IPS-NIHi7 (cell line): ENCODE results near the gene SELENOS.

Experiments used
- DNase-seq: peaks from one replicate; pipeline ENCODE4 v3.0.0; 2012; ENCODE audit warnings: mixed read lengths; ENCODE audit errors: extremely low spot score

Gene SELENOS

DNA sequence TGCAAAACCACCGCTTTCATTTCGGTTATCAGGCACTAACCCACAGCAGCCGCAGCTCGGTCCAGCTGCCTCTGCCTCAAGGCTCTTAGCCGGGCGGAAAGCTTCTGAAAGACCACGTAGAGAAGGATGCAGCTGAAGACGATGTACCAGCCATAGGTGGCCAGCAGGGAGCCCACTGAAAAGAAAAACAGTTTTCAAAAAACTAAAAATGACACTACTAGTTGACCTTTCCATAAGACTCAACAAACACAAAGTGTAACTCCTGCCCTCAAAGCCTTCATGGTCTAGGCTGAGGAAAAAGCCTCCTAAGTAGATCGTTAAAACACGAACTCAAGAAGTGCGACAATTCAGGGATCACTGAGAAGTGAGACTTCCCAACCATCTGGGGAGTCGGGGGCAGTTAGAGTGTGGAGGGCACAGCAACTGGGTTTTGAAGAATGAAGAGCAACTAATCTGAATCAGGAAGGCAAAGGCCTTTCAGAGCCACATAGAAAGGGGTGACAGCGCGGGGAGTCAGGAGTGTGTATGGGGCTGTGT, 716 bp downstream of the SELENOS start:
- DNase-seq, result no peak

GRCh38 chr15:101275018-101275417, 2.3 kb downstream of the SELENOS start:
- no peak for DNase-seq

DNA sequence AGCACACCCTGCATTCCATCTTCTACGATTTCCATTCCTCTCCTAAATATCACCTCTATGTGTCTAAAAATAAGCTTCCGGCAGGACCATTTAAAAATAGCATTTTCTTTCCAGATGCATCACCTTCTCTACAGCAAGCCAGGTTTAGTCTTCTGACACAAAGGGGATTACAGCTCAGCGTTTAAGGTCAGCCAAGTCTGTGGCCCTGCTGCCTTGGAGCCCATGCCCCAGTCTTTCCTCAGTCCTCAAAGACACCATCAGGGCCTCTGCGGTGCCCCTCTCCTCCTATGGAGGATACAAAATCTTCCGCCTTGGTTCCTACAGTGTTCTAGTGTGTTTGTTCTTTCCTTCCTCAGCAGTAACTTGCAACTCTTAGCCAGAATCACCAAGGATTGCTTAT, 3.8 kb downstream of the SELENOS start:
- no peak for DNase-seq

GRCh38 chr15:101272584-101272983, 4.7 kb downstream of the SELENOS start:
- no peak for DNase-seq

DNA sequence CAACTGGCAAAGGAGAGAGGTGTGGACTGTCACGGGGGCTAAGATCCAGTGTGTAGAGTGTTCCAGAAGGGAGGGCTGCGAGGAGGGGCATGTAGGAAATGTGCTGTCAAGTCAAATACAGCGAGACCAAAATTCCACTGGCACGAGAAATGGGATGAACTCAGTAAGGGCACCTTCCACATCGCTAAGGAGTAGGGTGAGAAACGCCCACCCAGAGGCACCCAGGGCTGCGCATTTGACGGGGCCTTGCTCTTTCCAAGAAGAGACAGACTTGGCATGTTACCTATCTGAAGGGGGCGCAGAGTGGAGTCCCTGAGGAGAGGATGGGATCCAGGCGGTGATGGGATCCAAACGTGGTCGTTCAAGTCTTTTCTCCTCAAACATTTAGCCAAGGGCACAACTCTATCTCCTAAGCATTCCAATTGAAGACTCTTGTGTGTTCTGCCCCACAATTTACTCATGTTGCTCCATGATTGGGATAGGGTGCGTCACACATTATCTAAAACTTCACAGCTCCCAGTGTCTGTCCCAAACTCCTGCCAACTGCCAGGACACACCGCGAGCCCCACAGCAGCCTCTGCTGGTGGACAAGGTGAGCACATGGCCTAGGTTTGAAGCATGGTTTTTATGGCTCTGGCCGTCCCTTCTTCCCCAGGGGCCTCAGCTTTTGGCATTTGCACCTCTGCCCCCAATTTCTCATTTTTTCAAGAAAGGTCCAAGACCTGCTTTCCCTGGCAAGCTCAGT, 7.6 kb downstream of the SELENOS start:
- DNase-seq, result no peak

- peak; percentile 64 for DNase-seq
Observed at GRCh38 chr15:101267320-101268104, 9.8 kb downstream of the SELENOS start.

DNA sequence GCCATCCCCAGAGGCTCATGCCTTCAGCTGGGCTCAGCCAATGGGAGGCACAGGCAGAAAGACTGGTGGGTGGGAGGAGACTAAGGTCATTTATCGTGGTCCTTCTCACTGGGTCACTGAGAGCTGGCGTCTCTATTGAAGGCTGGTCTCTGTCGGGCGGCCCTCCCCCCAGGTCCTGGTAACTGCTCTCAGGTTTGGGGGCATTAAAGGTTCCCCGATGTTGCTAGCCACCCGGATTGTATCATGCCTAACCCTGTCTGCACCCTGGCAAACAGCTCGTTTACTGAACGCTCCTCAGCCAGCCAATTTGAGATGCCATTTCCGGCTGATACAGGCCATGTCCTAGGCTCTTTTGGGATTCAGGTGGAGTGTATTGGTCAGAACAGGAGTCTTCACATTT, 10.5 kb downstream of the SELENOS start:
- DNase-seq, result no peak

GRCh38 chr15:101266034-101266433, 11.3 kb downstream of the SELENOS start:
- no peak for DNase-seq

DNA sequence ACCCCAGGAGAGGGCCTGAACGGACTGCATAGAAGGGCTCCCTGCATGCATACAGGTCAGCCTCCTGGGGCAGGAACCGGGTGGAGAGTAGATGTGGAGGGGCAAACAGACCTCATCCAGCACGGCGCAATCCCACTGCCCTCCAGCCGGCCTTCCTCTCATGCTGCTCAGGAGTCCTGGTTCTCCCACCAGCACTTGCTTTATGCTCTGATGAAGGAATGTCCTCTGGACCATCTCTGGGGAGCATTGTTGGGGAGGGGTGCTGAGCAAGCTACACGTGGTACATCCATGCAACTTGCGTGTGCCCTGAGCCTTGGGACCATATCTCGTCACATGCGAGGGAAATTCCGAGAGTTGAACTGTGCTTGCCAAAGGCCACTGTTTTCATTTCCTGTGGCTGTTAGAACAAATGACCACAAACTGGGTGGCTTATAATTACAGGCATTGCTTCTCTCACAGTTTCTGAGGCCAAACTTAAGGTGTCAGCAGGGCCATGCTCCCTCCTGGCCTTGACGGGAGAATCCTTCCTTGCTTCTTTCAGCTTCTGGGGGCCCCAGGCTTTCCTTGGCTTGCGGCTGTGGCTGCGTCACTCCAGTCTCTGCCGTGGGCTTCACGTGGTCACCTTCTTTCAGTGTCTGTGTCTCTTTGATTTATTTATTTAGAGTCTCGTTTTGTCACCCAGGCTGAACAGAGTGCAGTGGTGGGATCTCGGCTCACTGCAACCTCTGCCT, 12.2 kb downstream of the SELENOS start:
- DNase-seq, result no peak

DNA sequence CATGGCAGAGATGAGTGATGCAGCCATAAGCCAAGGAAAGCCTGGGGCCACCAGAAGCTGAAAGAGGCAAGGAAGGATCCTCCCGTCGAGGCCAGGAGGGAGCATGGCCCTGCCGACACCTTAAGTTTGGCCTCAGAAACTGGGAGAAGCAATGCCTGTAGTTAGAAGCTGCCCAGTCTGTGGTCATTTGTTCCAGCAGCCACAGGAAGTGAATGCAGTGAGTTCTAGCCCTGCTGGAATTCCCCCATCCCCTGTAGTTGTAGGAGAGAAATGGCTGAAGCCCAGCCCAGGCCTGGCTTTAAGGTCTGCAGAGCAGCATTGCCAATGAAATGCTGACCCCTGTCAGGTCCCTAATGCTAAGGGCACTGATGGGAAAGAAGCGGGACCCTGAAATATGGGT, 13.3 kb downstream of the SELENOS start:
- DNase-seq, result no peak

GRCh38 chr15:101262551-101262950, 14.7 kb downstream of the SELENOS start:
- no peak for DNase-seq

- peak; percentile 45 for DNase-seq
Observed at GRCh38 chr15:101258238-101259144, 18.8 kb downstream of the SELENOS start.

- DNase-seq, result no peak
Observed at GRCh38 chr15:101256757-101257156, 20.5 kb downstream of the SELENOS start.

GRCh38 chr15:101255615-101256241, 21.6 kb downstream of the SELENOS start:
- no peak for DNase-seq

DNA sequence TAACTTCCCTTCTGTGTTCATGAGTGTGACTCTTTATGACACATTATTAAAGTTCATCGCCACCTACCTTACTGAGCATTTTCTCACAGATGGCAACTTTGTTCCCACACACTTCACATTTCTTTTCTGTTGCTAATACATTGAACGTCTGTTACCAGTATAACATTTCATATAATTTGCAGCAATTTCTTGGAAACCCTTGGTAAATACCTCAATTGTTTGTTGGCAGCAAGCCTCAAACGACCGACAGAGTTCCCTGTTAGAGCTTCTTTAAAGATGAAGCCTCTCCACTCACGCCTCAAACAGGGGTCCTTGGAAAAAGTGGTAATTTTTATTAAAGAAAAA, 22.3 kb downstream of the SELENOS start:
- no peak for DNase-seq

- no peak for DNase-seq
Observed at GRCh38 chr15:101254157-101255050, 22.9 kb downstream of the SELENOS start.

GRCh38 chr15:101252836-101253235, 24.4 kb downstream of the SELENOS start:
- DNase-seq, result no peak

DNA sequence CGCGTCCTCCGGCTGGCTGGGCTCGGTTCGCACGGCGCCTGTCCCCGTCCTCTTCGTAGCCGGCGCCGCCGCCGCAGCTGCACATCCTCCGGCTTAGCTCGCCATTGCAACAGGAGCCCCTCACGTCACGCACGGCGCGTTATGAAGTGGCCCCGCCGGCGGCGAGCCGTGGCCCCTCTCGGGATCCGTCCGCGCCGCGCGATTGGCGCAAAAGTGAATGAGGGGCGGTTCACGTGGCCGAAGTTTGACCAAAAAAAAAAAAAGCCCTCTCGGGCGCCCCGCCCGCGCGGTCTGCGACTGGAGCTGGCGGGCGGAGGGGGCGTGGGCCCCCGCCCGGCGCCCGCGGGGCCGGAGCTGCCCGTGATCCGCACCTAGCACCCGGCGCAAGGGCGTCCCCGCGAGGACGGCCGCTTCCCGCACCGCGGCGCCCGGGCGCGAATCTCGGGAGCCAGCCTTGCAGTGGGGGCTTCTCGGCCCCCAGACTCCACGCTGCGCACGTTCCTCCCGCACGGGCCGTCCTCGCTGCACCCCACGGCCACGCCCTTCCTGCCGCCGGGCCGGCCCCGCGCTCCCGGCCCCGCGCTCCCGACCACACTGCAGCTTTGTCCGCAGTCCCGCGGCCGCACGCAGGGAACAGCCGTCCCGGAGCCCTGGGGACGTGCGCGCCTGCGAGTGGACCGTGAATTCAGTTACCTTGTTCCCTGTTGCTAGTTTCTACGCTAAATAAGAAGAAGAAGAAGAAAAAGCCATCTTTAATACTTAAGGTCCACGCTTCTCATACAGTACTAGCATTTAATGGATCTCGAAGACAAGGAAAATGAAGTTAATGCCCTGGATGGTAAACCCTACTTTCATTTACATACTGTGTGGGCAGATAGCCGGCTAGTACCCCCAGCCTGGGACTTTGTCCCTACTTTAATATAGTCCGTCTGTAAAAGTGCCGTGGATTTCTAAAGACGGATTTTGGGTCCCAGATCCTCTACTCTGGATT, 25.2 kb downstream of the SELENOS start, which contains the start of gene CHSY1:
CHSY1 (minus strand) TSS at position 219 of the 991 bp plus-strand sequence. CDS start 592 bp downstream, outside the sequence.
- peak; percentile 63 for DNase-seq
